Thyroid gland (tissue), 4 donors: ENCODE results near the gene HS6ST3. TPM values are rescaled to one million over a fixed set of nuclear protein-coding genes. Genes with fewer than 3 reads are reported as not detected.

Experiments used
- DNase-seq, 2 donors: peaks; one replicate each; pipeline ENCODE4 v3.0.0-alpha.2; 2019
- H3K27ac ChIP-seq, 3 donors: fragments of 200-600 bp; sonication (generic); 1 replicate in 2 of 3; 2 replicates in 1 of 3; pipeline ENCODE4 v1.5.1; 2016 to 2019; ENCODE audit warnings: mild to moderate bottlenecking in 1 of 3, moderate library complexity in 1 of 3
- H3K27me3 ChIP-seq: fragments of 200-600 bp; sonication (generic); one replicate; pipeline ENCODE4 v1.5.1; 2019
- H3K36me3 ChIP-seq, 2 donors: fragments of 200-600 bp; sonication (generic); one replicate each; pipeline ENCODE4 v1.5.1; 2016 to 2019
- H3K4me1 ChIP-seq, 2 donors: fragments of 200-600 bp; sonication (generic); one replicate each; pipeline ENCODE4 v1.5.1; 2017 to 2019
- H3K4me3 ChIP-seq, 3 donors: fragments of 200-600 bp; sonication (generic); replicated peaks in 1 of 3; 1 replicate in 2 of 3; 2 replicates in 1 of 3; pipeline ENCODE4 v1.5.1; 2016; ENCODE audit warnings: mild to moderate bottlenecking in 1 of 3
- H3K9me3 ChIP-seq: fragments of 200-600 bp; sonication (generic); one replicate; pipeline ENCODE4 v1.5.1; 2017
- CTCF ChIP-seq, 6 experiments: fragments of 200-600 bp in 3 of 6; fragments of 450-650 bp in 3 of 6; sonication (generic) in 3 of 6; IDR thresholded peaks; one replicate each; pipeline ENCODE4 v1.5.1; 2016 to 2019; ENCODE audit warnings: antibody characterized with exemption in 6 of 6, mild to moderate bottlenecking in 2 of 6, inconsistent platforms in 1 of 6, moderate library complexity in 1 of 6
- POLR2A ChIP-seq, 2 donors: fragments of 450-650 bp; IDR thresholded peaks; one replicate each; pipeline ENCODE4 v1.6.1; 2017; ENCODE audit warnings: antibody characterized with exemption in 2 of 2, mild to moderate bottlenecking in 2 of 2, moderate library complexity in 1 of 2
- WGBS, 2 donors: methylation state at CpG; one replicate each; pipeline ENCODE4 v1.1.5; 2017; 5-methylcytosine and 5-hydroxymethylcytosine counted together
- intact Hi-C: fragments of 100-400 bp; cut with DNase I; formaldehyde crosslinking; loops from one replicate; pipeline ENCODE4 v1.15.1; 2023
- total RNA-seq, 4 donors: library from RNA; depleted of rRNA; stranded (reverse); fragments of >200 nt; gene quantifications; one replicate each; pipeline ENCODE4 v1.2.3, GENCODE V29; 2016

HS6ST3 gene
- total RNA-seq, 4 donors from 2014 or later = 2.0 to 5.8 (median 5.0) TPM

GRCh38 chr13:96700657-96701056 is 610.8 kb downstream of the HS6ST3 start:
- H3K4me1 ChIP-seq = no peaks in the 10 kb centered on the region
- TF ChIP-seq POLR2A (IDR thresholded peaks at IDR 0.05) = no peak
- no peak for TF ChIP-seq CTCF (IDR thresholded peaks at IDR 0.05)
- no peak overlapping the region for H3K27ac ChIP-seq
- no peaks in the 10 kb centered on the region for H3K9me3 ChIP-seq
- no peaks in the 10 kb centered on the region for H3K27me3 ChIP-seq
- 77 to 84% methylated on average over 2 of the region's 2 CpGs for WGBS, 2 donors
- no peaks in the 10 kb centered on the region for H3K36me3 ChIP-seq
- intact Hi-C loops = no loop called here
- DNase-seq = no peak
- H3K4me3 ChIP-seq = no peak overlapping the region

GRCh38 chr13:96707146-96707545 is 617.2 kb downstream of the HS6ST3 start:
- no peaks in the 10 kb centered on the region for H3K4me1 ChIP-seq
- 93 to 98% methylated on average over 3 of the region's 3 CpGs for WGBS, 2 donors
- TF ChIP-seq CTCF (IDR thresholded peaks at IDR 0.05) = no peak
- TF ChIP-seq POLR2A (IDR thresholded peaks at IDR 0.05) = no peak
- H3K27me3 ChIP-seq = no peaks in the 10 kb centered on the region
- no peaks in the 10 kb centered on the region for H3K36me3 ChIP-seq
- H3K4me3 ChIP-seq = no peak overlapping the region
- no peaks in the 10 kb centered on the region for H3K9me3 ChIP-seq
- DNase-seq = no peak
- H3K27ac ChIP-seq = no peak overlapping the region
- intact Hi-C loops = no loop called here

GRCh38 chr13:96710166-96710862 is 620.4 kb downstream of the HS6ST3 start:
- TF ChIP-seq POLR2A (IDR thresholded peaks at IDR 0.05) (no peak), CTCF (IDR thresholded peaks at IDR 0.05) (no peak)
- Histone ChIP-seq H3K36me3 (no peaks in the 10 kb centered on the region), H3K4me1 (no peaks in the 10 kb centered on the region), H3K27me3 (no peaks in the 10 kb centered on the region), H3K9me3 (no peaks in the 10 kb centered on the region), H3K27ac (no peak overlapping the region), H3K4me3 (no peak overlapping the region)
- WGBS, 2 donors = 94 to 96% methylated on average over 3 of the region's 3 CpGs
- intact Hi-C loops = no loop called here
- DNase-seq = no peak

- no peaks in the 10 kb centered on the region for H3K4me1 ChIP-seq
- DNase-seq = no peak
- no peak overlapping the region for H3K27ac ChIP-seq
- no peaks in the 10 kb centered on the region for H3K36me3 ChIP-seq
- WGBS, 2 donors = 95% methylated on average over 4 of the region's 4 CpGs
- H3K27me3 ChIP-seq = no peaks in the 10 kb centered on the region
- TF ChIP-seq CTCF (IDR thresholded peaks at IDR 0.05) = no peak
- no peak for TF ChIP-seq POLR2A (IDR thresholded peaks at IDR 0.05)
- intact Hi-C loops = no loop called here
- no peaks in the 10 kb centered on the region for H3K9me3 ChIP-seq
- no peak overlapping the region for H3K4me3 ChIP-seq
Observed at GRCh38 chr13:96720446-96720845, 630.5 kb downstream of the HS6ST3 start.

- no peak for DNase-seq
- intact Hi-C loops = no loop called here
- Histone ChIP-seq H3K27ac (no peak overlapping the region), H3K36me3 (no peaks in the 10 kb centered on the region), H3K27me3 (no peaks in the 10 kb centered on the region), H3K4me3 (no peak overlapping the region), H3K9me3 (no peaks in the 10 kb centered on the region), H3K4me1 (no peaks in the 10 kb centered on the region)
- no peak for TF ChIP-seq POLR2A (IDR thresholded peaks at IDR 0.05)
- no peak for TF ChIP-seq CTCF (IDR thresholded peaks at IDR 0.05)
Observed at GRCh38 chr13:96726651-96727050, 636.7 kb downstream of the HS6ST3 start.
